H7 (cell line): ENCODE measurements around the gene RASSF3. TPM values are rescaled to one million over a fixed set of nuclear protein-coding genes. Genes with fewer than 3 reads are reported as not detected.
"Not testable (repeated sequence)": the region's sequence is repeated elsewhere in the genome, so short reads cannot be mapped to it uniquely, and the experiment has no call there.

Experiments used
- DNase-seq: peaks from one replicate; pipeline ENCODE4 v3.0.0; 2012
- H3K27me3 ChIP-seq: 2 replicates; pipeline ENCODE4 v1.6.0; 2011; ENCODE audit warnings: mild to moderate bottlenecking, low read length; ENCODE audit not compliant: control insufficient read depth, insufficient read depth
- H3K36me3 ChIP-seq: replicated peaks from 2 replicates; pipeline ENCODE4 v1.5.1; 2011; ENCODE audit warnings: low read length; ENCODE audit not compliant: control insufficient read depth, insufficient read depth
- H3K4me3 ChIP-seq: 2 replicates; pipeline ENCODE4 v1.5.1; 2011; ENCODE audit warnings: low read depth, mild to moderate bottlenecking, control low read depth, low read length, moderate library complexity; ENCODE audit not compliant: insufficient read depth
- total RNA-seq: library from RNA; depleted of rRNA; stranded (reverse); fragments of >200 nt; shearing (Covaris generic); gene quantifications from 2 replicates; pipeline ENCODE4 v1.2.3, GENCODE V29; 2014

RASSF3 gene
- total RNA-seq, 1 experiment from 2014 or later, result 29.2 TPM

DNA sequence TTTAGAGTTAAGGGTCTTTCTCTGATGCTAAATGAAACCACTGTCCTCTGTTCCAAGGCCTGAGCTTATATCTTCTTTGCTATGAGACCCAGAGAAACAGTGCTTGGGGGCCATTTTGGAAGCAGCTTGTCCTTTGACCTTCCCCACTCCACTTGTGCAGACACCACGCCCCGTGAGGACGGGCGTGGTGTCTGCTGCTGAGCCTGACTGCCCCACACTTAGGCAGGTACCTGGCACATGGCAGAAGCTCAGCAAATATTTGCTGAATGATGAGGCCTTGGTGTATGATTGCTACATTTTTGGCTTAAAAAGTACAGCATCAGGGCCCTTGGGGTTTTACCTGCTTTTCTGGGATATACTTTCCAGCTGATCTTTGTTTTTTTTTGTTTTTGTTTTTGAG is 69.9 kb downstream of the RASSF3 start:
- DNase-seq, result no peak
- Histone ChIP-seq H3K27me3 (no peaks in the 10 kb centered on the region), H3K4me3 (no peak overlapping the region), H3K36me3 (no peaks in the 10 kb centered on the region; the same call in none of the 2 replicates)

DNA sequence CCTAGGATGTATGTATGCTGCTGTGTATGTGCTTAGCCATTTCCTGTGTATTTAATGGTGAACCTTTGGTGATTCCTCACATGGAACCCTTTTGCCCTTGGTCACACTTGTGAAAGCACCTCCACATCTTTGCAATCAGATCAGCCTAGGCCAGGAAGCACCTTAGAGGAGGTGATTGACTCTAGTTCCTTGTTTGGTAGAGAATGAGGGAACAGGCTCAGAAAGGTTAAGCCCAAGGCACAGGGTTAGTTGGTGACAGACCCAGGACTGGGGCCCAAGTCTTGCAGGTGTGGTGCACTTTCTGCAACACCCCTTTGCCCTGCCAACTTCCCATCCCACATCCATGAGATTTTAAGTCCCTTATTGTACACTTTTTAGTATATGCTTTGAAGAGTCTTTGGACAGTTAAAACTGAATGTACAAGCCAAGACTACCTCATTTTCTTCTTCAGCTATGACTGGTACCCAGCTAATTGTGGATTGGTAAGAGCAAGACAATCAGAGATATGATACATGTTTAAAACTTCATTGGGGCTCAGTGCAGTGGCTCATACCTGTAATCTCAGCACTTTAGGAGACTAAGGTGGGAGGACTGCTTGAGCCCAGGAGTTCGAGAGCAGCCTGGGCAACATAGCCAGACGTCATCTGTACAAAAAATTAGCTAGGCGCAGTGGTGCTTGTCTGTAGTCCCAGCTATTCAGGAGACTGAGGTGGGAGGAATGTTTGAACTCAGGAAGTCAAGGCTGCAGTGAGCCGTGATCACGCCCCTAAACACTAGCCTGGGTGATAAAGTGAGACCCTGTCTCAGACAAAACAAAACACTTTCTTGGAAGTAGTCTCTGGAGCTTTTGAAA is 71.1 kb downstream of the RASSF3 start:
- no peak for DNase-seq

DNA sequence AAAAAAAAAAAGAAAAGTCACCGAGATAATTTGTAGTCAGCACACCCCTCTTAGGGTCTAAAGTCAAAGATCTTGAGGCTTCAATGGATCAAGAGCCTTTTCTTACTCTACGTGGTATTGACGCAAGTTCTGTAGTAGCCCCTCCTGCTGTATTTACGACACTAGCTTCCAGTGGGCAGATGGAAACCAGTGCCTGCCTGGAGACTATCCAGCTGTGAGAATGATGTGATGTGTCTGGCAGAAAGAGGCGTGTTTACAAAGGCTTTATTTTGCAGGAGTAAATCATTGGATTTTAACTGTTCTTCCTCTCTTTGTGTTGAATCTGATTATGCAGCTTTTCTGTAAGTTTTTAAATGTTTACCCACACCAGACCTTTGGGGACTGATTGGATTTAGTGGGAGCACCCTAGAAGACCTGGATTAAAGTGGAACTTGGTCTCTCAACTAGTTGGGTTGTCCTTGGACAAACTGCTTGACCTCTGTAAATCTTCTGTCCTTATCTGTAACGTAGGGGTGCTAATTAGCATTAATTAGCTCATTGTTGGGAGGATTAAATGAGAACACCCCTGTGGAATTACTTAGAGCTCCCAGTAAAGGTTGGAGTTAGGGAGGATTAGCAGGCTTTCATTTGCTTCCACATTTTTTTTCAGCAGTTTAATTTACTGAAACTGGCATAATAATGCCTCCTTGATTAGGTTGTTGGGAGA is 72.4 kb downstream of the RASSF3 start:
- DNase-seq, result peak; percentile 68

More for the DNA sequence above, 71.1 kb downstream of the RASSF3 start:
- Histone ChIP-seq H3K4me3 (no peak overlapping the region), H3K27me3 (no peaks in the 10 kb centered on the region), H3K36me3 (no peaks in the 10 kb centered on the region; the same call in none of the 2 replicates)

DNA sequence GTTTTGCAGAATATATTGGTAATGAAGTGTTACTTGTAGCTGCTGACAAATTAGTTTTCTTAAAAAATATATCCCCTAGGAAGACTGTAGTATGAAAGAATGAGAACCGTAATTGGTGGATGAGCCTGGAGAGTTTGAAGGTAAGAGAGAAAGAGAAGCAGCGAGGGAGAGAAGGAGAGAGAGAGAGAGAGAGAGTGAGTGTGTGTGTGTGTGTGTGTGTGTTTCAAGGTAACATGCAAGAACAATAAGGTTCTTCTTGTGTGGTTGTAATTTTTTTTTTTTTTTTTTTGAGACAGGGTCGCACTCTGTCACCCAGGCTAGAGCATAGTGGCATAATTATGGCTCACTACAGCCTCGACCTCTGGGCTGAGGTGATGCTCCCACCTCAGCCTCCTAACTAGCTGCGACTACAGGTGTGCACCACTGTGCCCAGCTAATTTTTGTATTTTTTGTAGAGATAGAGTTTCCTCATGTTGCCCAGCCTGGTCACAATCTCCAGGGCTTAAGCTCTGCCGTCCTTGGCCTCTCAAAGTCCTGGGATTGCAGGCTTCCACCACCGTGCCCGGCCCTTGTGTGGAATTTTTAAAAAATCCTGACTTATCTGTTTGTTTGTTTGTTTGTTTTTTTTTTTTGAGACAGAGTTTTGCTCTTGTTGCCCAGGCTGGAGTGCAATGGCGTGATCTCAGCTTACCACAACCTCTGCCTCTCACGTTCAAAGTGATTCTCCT is 73.7 kb downstream of the RASSF3 start:
- no peak overlapping the region for H3K4me3 ChIP-seq
- H3K36me3 ChIP-seq, result peaks cover 3% of the 10 kb centered on the region
- no peaks in the 10 kb centered on the region for H3K27me3 ChIP-seq
- no peak for DNase-seq

More for the DNA sequence above, 72.4 kb downstream of the RASSF3 start:
- Histone ChIP-seq H3K4me3 (no peak overlapping the region), H3K36me3 (no peaks in the 10 kb centered on the region; the same call in none of the 2 replicates), H3K27me3 (no peaks in the 10 kb centered on the region)

DNA sequence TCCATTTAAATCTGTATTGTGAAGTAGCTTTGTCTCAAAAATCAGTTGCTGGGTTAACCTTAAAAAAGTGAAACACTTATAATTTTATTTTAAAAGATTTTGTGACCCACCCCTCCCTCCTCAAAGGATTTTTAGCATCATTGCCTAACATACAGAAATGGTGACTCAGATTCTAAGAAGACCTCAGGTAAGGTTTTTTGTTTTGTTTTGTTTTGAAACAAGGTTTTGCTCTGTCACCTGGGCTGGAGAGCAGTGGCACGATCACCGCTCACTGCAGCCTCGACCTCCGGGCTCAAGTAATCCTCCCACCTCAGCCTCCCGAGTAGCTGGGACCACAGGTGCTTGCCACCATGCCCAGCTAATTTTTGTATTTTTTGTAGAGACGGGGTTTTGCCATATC is 74.8 kb downstream of the RASSF3 start:
- H3K4me3 ChIP-seq, result no peak overlapping the region
- peaks cover 3% of the 10 kb centered on the region for H3K36me3 ChIP-seq
- no peak for DNase-seq
- no peaks in the 10 kb centered on the region for H3K27me3 ChIP-seq

DNA sequence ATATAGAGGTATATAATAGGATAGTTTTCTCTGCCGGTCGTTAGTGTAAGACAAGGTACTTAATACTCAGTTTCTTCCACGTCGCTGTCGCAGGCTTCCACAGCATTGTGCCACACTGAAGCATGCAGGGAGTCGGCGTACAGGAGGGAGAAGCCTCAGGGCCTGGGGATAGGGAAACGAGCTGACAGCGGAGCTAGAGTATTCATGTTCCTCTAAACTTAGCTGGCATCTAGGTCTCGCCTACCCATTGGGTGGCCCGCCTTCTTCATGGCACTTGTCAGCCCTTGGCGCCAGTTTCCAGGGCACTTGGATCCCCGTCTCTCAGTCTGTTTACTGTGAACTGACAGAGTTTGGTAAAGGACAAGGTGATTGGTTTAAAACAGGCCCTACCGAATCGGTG is 75.3 kb downstream of the RASSF3 start:
- Histone ChIP-seq H3K4me3 (no peak overlapping the region), H3K36me3 (peaks cover 3% of the 10 kb centered on the region), H3K27me3 (no peaks in the 10 kb centered on the region)
- no peak for DNase-seq

DNA sequence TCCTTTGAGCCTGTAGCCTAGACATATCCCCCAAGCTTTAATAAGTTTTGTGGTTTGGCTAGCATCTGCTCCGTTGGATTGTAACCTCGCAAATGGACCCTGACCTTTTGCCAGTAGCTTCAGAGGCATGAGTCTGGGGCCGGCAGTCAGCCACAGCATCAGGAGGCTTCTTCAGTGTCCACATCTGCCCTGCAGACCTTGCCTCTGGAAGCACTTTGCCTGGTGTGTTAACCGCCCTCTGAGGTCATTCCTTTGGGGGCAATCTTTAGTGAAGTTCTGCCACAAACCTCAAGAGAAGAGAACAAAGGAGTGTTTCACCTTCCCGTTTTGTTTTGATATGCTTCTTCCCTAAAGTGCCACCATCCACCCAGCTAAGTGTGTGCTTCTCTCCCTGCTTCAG is 77.5 kb downstream of the RASSF3 start:
- H3K36me3 ChIP-seq, result peaks cover 3% of the 10 kb centered on the region
- DNase-seq, result no peak
- H3K27me3 ChIP-seq, result no peaks in the 10 kb centered on the region
- H3K4me3 ChIP-seq, result no peak overlapping the region

DNA sequence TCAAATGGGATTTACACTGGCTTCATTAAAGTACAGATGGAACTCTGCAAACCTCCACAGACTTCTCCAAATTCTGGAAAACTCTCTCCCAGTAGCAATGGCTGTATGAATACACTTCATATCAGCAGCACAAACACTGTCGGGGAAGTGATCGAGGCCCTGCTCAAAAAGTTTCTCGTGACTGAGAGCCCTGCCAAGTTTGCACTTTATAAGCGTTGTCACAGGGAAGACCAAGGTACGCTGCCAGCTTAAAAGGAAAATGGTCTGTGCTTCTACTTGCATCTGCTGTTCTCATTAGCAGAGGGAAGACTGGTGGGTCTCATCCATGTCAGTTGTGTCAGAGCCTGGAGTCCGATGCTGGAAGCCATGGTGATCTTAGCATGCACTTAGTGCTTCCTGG is 77.9 kb downstream of the RASSF3 start:
- DNase-seq, result no peak
- no peak overlapping the region for H3K4me3 ChIP-seq
- no peaks in the 10 kb centered on the region for H3K27me3 ChIP-seq
- H3K36me3 ChIP-seq, result peaks cover 3% of the 10 kb centered on the region

DNA sequence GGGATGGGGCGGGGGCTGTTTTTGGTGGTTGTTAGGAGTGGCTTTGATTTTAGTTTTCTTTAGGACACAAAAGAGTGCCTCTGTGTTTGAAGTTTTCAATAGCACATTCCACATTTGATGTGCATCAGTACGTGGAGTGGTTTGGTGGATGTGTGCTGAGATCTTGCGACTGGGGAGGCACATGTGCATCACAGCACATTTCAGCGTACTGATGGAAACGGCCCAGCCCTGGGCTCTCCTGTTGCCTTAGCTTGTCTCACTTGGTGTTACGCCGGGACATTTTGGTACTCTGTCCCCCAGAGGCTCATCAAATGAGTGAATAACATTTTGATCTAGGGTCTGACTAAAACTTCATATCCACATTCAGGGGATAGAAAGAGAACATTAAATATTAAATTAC is 78.4 kb downstream of the RASSF3 start:
- H3K4me3 ChIP-seq, result no peak overlapping the region
- peaks cover 3% of the 10 kb centered on the region for H3K36me3 ChIP-seq
- DNase-seq, result no peak

DNA sequence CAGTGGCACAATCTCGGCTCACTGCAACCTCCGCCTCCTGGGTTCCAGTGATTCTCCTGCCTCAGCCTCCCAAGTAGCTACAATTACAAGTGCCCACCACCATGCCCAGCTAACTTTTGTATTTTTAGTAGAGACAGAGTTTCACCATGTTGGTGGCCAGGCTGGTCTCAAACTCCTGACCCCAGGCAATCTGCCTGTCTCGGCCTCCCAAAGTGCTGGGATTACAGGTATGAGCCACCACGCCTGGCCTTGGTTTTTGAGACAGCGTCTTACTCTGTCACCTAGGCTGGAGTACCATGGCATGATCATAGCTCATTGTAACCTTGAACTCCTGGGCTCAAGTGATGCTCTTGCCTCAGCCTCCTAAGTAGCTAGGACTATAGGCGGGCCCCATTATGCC is 79.9 kb downstream of the RASSF3 start:
- not testable (repeated sequence) for DNase-seq, H3K4me3 ChIP-seq, H3K27me3 ChIP-seq, H3K36me3 ChIP-seq

More for the DNA sequence above, 78.4 kb downstream of the RASSF3 start:
- no peaks in the 10 kb centered on the region for H3K27me3 ChIP-seq

DNA sequence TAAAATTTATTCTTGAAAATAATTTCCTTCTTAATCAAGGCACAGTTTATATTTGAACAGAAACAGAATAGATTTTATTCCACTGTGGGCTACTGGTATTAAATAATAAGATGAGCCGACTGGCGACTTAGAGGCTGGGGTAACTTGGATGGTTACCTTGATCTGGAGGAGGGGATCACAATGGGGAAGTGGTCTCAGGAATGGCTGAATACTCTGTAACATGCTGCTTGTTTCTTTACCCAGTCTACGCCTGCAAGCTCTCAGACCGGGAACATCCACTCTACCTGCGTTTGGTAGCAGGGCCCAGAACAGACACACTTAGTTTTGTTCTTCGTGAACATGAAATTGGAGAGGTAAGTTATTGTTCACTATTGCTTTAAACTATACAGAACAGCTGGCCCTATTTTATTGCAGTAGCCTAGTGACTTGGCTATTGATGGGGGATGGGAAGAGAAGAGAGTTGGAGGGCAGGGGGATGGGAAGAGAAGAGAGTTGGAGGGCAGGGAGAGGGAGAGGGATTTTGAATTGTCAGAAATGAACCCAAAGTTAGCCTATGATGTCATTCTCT is 81.0 kb downstream of the RASSF3 start:
- Histone ChIP-seq H3K27me3 (no peaks in the 10 kb centered on the region), H3K4me3 (no peak overlapping the region)
- DNase-seq, result peak; percentile 57

DNA sequence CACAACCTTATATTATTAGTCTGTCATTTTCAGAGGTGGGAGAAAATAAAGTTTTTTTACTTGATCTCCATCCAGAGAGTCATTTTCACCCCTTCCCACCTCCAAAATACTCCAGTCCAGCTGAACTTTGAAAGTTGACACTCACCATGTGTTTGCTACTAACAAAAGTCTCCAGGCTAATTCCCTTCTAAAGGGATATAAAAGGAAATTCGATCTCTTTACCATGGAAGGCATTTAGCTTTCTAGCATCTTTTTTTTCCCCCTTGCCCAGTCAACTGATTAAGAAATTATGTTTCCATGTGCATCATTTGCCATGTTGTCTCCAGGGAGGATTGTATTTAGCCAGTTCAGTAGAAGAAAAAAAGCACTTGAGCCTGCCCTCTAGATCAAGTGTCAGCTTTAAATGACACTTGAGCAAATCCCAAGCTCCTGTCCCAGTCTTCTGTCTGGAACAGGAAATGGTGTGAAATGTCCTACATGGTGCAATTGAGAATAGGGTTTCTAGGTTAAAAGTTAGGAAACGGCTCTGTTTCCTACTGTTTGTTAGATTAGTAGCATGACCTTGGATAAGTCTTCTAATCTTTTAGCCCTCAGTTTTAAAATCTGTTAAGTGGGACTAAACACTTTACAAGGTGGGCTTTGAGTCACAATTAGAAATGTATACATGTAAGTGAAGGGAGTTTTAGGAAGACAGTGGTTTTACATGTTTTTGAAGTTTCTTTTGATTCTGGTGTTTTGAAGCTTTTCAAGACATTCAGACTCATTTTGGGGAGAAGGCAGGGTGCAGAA is 81.7 kb downstream of the RASSF3 start:
- H3K36me3 ChIP-seq, result peaks cover 3% of the 10 kb centered on the region
- no peak for DNase-seq
- no peaks in the 10 kb centered on the region for H3K27me3 ChIP-seq
- no peak overlapping the region for H3K4me3 ChIP-seq

More for the DNA sequence above, 81.0 kb downstream of the RASSF3 start:
- H3K36me3 ChIP-seq, result peaks cover 3% of the 10 kb centered on the region

DNA sequence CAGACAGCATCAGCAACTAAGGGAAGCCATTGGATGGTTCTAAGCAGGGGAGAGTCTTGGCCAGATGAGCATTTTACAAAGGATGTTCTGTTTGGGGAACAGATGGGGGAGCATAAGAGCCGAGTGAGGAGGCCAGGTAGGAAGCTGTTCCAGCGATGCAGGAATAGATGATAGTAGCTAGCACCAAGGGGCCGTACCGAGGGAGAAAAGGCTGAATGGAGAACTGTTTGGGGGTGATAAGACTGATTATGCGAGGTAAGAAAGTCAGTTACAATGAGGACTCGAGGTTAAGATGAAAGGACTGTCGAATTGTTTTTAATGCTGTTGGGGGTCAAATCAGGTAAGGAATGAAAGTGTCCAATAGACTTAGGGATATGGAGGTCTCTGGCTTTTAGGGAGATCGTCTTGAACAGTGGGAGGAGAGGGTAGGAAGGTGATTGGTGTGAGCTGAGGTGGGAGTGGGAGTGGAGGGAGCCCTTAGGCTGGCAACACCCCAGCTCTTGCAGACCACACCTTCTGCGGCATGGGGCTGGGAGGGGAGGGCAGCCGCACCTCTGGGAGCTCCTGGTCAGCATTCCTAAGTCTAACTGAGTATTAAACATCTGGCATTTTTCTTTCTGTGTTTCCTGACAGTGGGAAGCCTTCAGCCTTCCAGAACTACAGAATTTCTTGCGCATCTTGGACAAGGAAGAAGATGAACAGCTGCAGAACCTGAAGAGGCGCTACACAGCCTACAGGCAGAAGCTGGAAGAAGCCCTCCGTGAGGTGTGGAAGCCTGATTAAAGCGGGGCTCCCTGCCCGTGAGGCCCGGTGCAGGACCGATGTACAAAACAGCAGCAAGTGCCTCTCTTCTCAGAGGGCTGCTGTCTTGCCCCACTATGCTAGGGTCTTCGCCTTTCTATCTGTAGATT is 84.1 kb downstream of the RASSF3 start:
- no peaks in the 10 kb centered on the region; the same call in none of the 2 replicates for H3K36me3 ChIP-seq
- no peak for DNase-seq
- no peak overlapping the region for H3K4me3 ChIP-seq
- no peaks in the 10 kb centered on the region for H3K27me3 ChIP-seq
